HL-60 (cell line): Measurements from ENCODE around the gene RAB1A.

Experiments used
- CTCF ChIP-seq: IDR thresholded peaks from one replicate; pipeline ENCODE4 v1.5.1; 2011; ENCODE audit warnings: low read length, control low read depth, inconsistent platforms; ENCODE audit not compliant: insufficient read depth
- POLR2AphosphoS5 ChIP-seq: IDR thresholded peaks from 2 replicates; pipeline ENCODE4 v1.6.1; 2012; ENCODE audit warnings: low read depth
- SPI1 ChIP-seq: IDR thresholded peaks from 2 replicates; pipeline ENCODE4 v1.6.1; 2012; ENCODE audit warnings: low read depth, mild to moderate bottlenecking, borderline replicate concordance
- TF ChIP-seq, protein P1 (sequence below): IDR thresholded peaks from 2 replicates; pipeline ENCODE4 v1.6.1; 2012; ENCODE audit warnings: low read depth; ENCODE audit not compliant: insufficient replicate concordance

- TF ChIP-seq CTCF (no peak), SPI1 (no peak), POLR2AphosphoS5 (no peak)
- TF ChIP-seq, protein P1, sequence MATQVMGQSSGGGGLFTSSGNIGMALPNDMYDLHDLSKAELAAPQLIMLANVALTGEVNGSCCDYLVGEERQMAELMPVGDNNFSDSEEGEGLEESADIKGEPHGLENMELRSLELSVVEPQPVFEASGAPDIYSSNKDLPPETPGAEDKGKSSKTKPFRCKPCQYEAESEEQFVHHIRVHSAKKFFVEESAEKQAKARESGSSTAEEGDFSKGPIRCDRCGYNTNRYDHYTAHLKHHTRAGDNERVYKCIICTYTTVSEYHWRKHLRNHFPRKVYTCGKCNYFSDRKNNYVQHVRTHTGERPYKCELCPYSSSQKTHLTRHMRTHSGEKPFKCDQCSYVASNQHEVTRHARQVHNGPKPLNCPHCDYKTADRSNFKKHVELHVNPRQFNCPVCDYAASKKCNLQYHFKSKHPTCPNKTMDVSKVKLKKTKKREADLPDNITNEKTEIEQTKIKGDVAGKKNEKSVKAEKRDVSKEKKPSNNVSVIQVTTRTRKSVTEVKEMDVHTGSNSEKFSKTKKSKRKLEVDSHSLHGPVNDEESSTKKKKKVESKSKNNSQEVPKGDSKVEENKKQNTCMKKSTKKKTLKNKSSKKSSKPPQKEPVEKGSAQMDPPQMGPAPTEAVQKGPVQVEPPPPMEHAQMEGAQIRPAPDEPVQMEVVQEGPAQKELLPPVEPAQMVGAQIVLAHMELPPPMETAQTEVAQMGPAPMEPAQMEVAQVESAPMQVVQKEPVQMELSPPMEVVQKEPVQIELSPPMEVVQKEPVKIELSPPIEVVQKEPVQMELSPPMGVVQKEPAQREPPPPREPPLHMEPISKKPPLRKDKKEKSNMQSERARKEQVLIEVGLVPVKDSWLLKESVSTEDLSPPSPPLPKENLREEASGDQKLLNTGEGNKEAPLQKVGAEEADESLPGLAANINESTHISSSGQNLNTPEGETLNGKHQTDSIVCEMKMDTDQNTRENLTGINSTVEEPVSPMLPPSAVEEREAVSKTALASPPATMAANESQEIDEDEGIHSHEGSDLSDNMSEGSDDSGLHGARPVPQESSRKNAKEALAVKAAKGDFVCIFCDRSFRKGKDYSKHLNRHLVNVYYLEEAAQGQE, result no peak
Observed at GRCh38 chr2:65070856-65071255, 59.0 kb downstream of the RAB1A start.
